HG03066 (cell line): ENCODE measurements around the gene NPAS2.

Experiments
- ATAC-seq: cut with Tn5 transposase; IDR thresholded peaks from one replicate; pipeline ENCODE4 v1.9.1; 2021; ENCODE audit warnings: low read depth; ENCODE audit not compliant: unreplicated experiment

The NPAS2 gene

GRCh38 chr2:100793982-100794381 lies 26.0 kb upstream of the NPAS2 start:
- no peak for ATAC-seq

GRCh38 chr2:100796499-100797100 lies 23.3 kb upstream of the NPAS2 start:
- ATAC-seq: no peak

GRCh38 chr2:100799686-100800085 lies 20.3 kb upstream of the NPAS2 start:
- ATAC-seq: no peak

- no peak for ATAC-seq
These were observed 19.0 kb upstream of the NPAS2 start for GRCh38 chr2:100800915-100801314.

- no peak for ATAC-seq
These were observed 18.5 kb upstream of the NPAS2 start for GRCh38 chr2:100801402-100801801.

- ATAC-seq: no peak
These were observed 17.9 kb upstream of the NPAS2 start for GRCh38 chr2:100802066-100802465.

GRCh38 chr2:100803334-100803733 lies 16.6 kb upstream of the NPAS2 start:
- no peak for ATAC-seq

- ATAC-seq: no peak
These were observed 13.4 kb upstream of the NPAS2 start for GRCh38 chr2:100806550-100806949.

GRCh38 chr2:100807707-100808106 lies 12.2 kb upstream of the NPAS2 start:
- ATAC-seq: no peak

GRCh38 chr2:100808582-100808981 lies 11.4 kb upstream of the NPAS2 start:
- ATAC-seq: no peak

GRCh38 chr2:100809506-100809905 lies 10.4 kb upstream of the NPAS2 start:
- no peak for ATAC-seq

- ATAC-seq: no peak
These were observed 9.3 kb upstream of the NPAS2 start for GRCh38 chr2:100810603-100811145.

- ATAC-seq: no peak
These were observed 7.8 kb upstream of the NPAS2 start for GRCh38 chr2:100812116-100812515.

GRCh38 chr2:100812573-100812972 lies 7.4 kb upstream of the NPAS2 start:
- no peak for ATAC-seq

GRCh38 chr2:100813527-100813926 lies 6.4 kb upstream of the NPAS2 start:
- ATAC-seq: no peak

- no peak for ATAC-seq
These were observed 5.9 kb upstream of the NPAS2 start for GRCh38 chr2:100814043-100814442.

GRCh38 chr2:100814453-100814852 lies 5.5 kb upstream of the NPAS2 start:
- ATAC-seq: no peak

GRCh38 chr2:100817388-100817985 lies 2.5 kb upstream of the NPAS2 start:
- ATAC-seq: no peak

GRCh38 chr2:100818003-100818605 lies 1.8 kb upstream of the NPAS2 start:
- no peak for ATAC-seq

- ATAC-seq: no peak
These were observed 1.2 kb upstream of the NPAS2 start for GRCh38 chr2:100818606-100819369.

- ATAC-seq: no peak
These were observed 259 bp downstream of the NPAS2 start for GRCh38 chr2:100820273-100820522.
